ENCODE measurements around the gene CNTNAP2. TPM values are rescaled to one million over a fixed set of nuclear protein-coding genes. Genes with fewer than 3 reads are reported as not detected.

CNTNAP2 gene
- total and polyA plus RNA-seq, 4 donors: 0.14 to 2.3 (median 1.1) TPM

- DNase-seq (ENCODE audit: low spot score): no peak
- Histone ChIP-seq H3K36me3 (ENCODE audit: control insufficient read depth in 4 of 4, insufficient read depth in 3 of 4, low read depth in 1 of 4, low read length in 3 of 4) (no peaks in the 10 kb centered on the region), H3K4me1 (ENCODE audit: control insufficient read depth in 4 of 4, insufficient read depth in 4 of 4, low read length in 3 of 4) (peaks cover 0 to 4% (median 0%) of the 10 kb centered on the region in 4 donors), H3K4me3 (ENCODE audit: low read depth in 1 of 3, low read length in 3 of 3) (no peak overlapping the region), H3K9ac (ENCODE audit: low read depth in 1 of 2, low read length in 2 of 2) (no peak overlapping the region), H3K27me3 (ENCODE audit: control insufficient read depth in 4 of 4, insufficient read depth in 4 of 4, low read length in 3 of 4) (no peaks in the 10 kb centered on the region), H3K27ac (ENCODE audit: low read depth in 1 of 2, low read length in 2 of 2) (no peak overlapping the region), H3K9me3 (ENCODE audit: control insufficient read depth in 4 of 4, low read length in 3 of 4) (no peaks in the 10 kb centered on the region)
- no peak for TF ChIP-seq CTCF (IDR thresholded peaks at IDR 0.05; ENCODE audit: low read depth, low read length, missing input control)
- no peak for TF ChIP-seq EGR1 (IDR thresholded peaks at IDR 0.05; ENCODE audit: low read depth in 2 of 2)
- TF ChIP-seq TAF1 (conservative IDR thresholded peaks at IDR 0.05): no peak
- TF ChIP-seq HNF4G (IDR thresholded peaks at IDR 0.05): no peak
- WGBS: 89% methylated on average over 7 of the region's 7 CpGs
Observed at GRCh38 chr7:148436571-148436970, 2320.0 kb downstream of the CNTNAP2 start.

GRCh38 chr7:148437043-148437442 lies 2320.4 kb downstream of the CNTNAP2 start:
- DNase-seq (ENCODE audit: low spot score): no peak
- Histone ChIP-seq H3K4me1 (ENCODE audit: control insufficient read depth in 4 of 4, insufficient read depth in 4 of 4, low read length in 3 of 4) (peaks cover 0 to 4% (median 0%) of the 10 kb centered on the region in 4 donors), H3K4me3 (ENCODE audit: low read depth in 1 of 3, low read length in 3 of 3) (no peak overlapping the region), H3K9me3 (ENCODE audit: control insufficient read depth in 4 of 4, low read length in 3 of 4) (no peaks in the 10 kb centered on the region), H3K36me3 (ENCODE audit: control insufficient read depth in 4 of 4, insufficient read depth in 3 of 4, low read depth in 1 of 4, low read length in 3 of 4) (no peaks in the 10 kb centered on the region), H3K27me3 (ENCODE audit: control insufficient read depth in 4 of 4, insufficient read depth in 4 of 4, low read length in 3 of 4) (no peaks in the 10 kb centered on the region), H3K27ac (ENCODE audit: low read depth in 1 of 2, low read length in 2 of 2) (no peak overlapping the region), H3K9ac (ENCODE audit: low read depth in 1 of 2, low read length in 2 of 2) (no peak overlapping the region)
- TF ChIP-seq RXRA (IDR thresholded peaks at IDR 0.05) (no peak), FOXA1 (IDR thresholded peaks at IDR 0.05) (no peak), SP1 (IDR thresholded peaks at IDR 0.05) (no peak)
- 93% methylated on average over 4 of the region's 4 CpGs for WGBS

- DNase-seq (ENCODE audit: low spot score): no peak
- Histone ChIP-seq H3K27me3 (ENCODE audit: control insufficient read depth in 4 of 4, insufficient read depth in 4 of 4, low read length in 3 of 4) (no peaks in the 10 kb centered on the region), H3K9me3 (ENCODE audit: control insufficient read depth in 4 of 4, low read length in 3 of 4) (peaks cover 0 to 5% (median 0%) of the 10 kb centered on the region in 4 donors), H3K4me1 (ENCODE audit: control insufficient read depth in 4 of 4, insufficient read depth in 4 of 4, low read length in 3 of 4) (peaks cover 0 to 14% (median 7%) of the 10 kb centered on the region in 4 donors), H3K36me3 (ENCODE audit: control insufficient read depth in 4 of 4, insufficient read depth in 3 of 4, low read depth in 1 of 4, low read length in 3 of 4) (no peaks in the 10 kb centered on the region), H3K4me3 (ENCODE audit: low read depth in 1 of 3, low read length in 3 of 3) (no peak overlapping the region), H3K9ac (ENCODE audit: low read depth in 1 of 2, low read length in 2 of 2) (no peak overlapping the region), H3K27ac (ENCODE audit: low read depth in 1 of 2, low read length in 2 of 2) (no peak overlapping the region)
- WGBS: 89% methylated on average over 8 of the region's 8 CpGs
- TF ChIP-seq FOXA1 (IDR thresholded peaks at IDR 0.05): no peak
- no peak for TF ChIP-seq GABPA (IDR thresholded peaks at IDR 0.05 in 1 of 2, conservative IDR thresholded peaks at IDR 0.05 in 1 of 2)
- TF ChIP-seq MAX (IDR thresholded peaks at IDR 0.05): no peak
- TF ChIP-seq TAF1 (conservative IDR thresholded peaks at IDR 0.05): no peak
- TF ChIP-seq ZBTB33 (IDR thresholded peaks at IDR 0.05): no peak
- no peak for TF ChIP-seq REST (IDR thresholded peaks at IDR 0.05)
- no peak for TF ChIP-seq YY1 (IDR thresholded peaks at IDR 0.05)
- TF ChIP-seq HNF4A (conservative IDR thresholded peaks at IDR 0.05): no peak
- no peak for TF ChIP-seq NR2F2 (IDR thresholded peaks at IDR 0.05)
- no peak for TF ChIP-seq FOXA2 (IDR thresholded peaks at IDR 0.05)
Observed at GRCh38 chr7:148442141-148442655, 2325.6 kb downstream of the CNTNAP2 start.
